T-helper 2 cell treated with Interferon-gamma antibody and Interleukin-4, amounts not matched to agents 5 μg/mL and 100 μg/mL, for 36 hours (primary cell): Measurements from ENCODE around the gene LRRN4.
A peak's percentile ranks its signal among the peaks of the same experiment; 100 is the strongest.

Experiments
- DNase-seq: peaks from one replicate; pipeline ENCODE4 v3.0.0; 2021; ENCODE audit warnings: low spot score
- H3K27ac Mint-ChIP-seq: one replicate; pipeline ENCODE4 v1.8.0; 2021; ENCODE audit warnings: mild to moderate bottlenecking, mixed read lengths
- H3K27me3 Mint-ChIP-seq: one replicate; pipeline ENCODE4 v1.8.0; 2021; ENCODE audit warnings: low read depth, mixed read lengths
- H3K36me3 Mint-ChIP-seq: one replicate; pipeline ENCODE4 v1.8.0; 2021; ENCODE audit warnings: low read depth, mixed read lengths
- H3K4me1 Mint-ChIP-seq: one replicate; pipeline ENCODE4 v1.8.0; 2021; ENCODE audit warnings: low read depth, mixed read lengths
- H3K4me3 Mint-ChIP-seq: one replicate; pipeline ENCODE4 v1.8.0; 2022; ENCODE audit warnings: mild to moderate bottlenecking, moderate library complexity, mixed read lengths
- H3K9me3 Mint-ChIP-seq: one replicate; pipeline ENCODE4 v1.8.0; 2021; ENCODE audit warnings: mixed read lengths

The LRRN4 gene

DNA sequence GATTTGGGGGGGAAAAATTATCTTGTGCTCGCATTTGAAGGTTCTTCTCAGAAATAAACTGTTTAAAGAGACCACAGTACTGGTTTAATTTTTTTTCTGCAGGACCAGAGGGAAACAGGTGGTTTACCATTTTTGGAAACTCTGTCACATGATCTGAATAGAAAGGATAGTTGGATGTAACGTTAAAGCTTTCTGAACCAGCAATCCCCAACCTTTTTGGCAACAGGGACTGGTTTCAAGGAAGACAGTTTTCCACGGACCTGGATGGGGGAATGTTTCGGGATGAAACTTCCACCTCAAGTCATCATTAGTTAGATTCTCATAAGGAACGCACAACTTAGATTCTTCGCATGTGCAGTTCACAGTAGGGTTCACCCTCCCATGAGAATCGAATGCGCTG, 53.0 kb downstream of the LRRN4 start:
- no peaks in the 10 kb centered on the region for H3K9me3 Mint-ChIP-seq
- no peak overlapping the region for H3K4me3 Mint-ChIP-seq
- H3K27ac Mint-ChIP-seq, result peak overlapping the region; percentile 57
- no peaks in the 10 kb centered on the region for H3K27me3 Mint-ChIP-seq
- no peak for DNase-seq
- peaks cover 20% of the 10 kb centered on the region for H3K36me3 Mint-ChIP-seq
- H3K4me1 Mint-ChIP-seq, result peaks cover 31% of the 10 kb centered on the region

DNA sequence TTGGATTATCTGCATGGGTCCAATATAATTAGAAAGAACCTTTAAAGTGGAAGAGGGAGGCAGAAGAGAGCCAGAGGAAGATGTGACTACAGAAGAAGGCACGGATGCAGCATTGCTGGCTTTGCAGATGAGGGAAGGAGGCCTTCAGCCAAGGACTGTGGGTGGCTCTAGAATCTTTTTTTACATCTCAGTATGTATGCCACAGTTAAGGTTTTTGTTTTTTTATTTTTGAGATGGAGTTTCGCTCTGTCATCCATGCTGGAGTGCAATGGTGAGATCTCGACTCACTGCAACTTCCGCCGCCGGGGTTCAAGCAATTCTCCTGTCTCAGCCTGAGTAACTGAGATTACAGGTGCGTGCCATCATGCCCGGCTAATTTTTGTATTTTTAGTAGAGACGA, 54.1 kb downstream of the LRRN4 start:
- H3K36me3 Mint-ChIP-seq, result peaks cover 28% of the 10 kb centered on the region
- H3K4me1 Mint-ChIP-seq, result peaks cover 32% of the 10 kb centered on the region
- no peaks in the 10 kb centered on the region for H3K27me3 Mint-ChIP-seq
- DNase-seq, result no peak
- no peaks in the 10 kb centered on the region for H3K9me3 Mint-ChIP-seq
- H3K4me3 Mint-ChIP-seq, result no peak overlapping the region
- H3K27ac Mint-ChIP-seq, result no peak overlapping the region

DNA sequence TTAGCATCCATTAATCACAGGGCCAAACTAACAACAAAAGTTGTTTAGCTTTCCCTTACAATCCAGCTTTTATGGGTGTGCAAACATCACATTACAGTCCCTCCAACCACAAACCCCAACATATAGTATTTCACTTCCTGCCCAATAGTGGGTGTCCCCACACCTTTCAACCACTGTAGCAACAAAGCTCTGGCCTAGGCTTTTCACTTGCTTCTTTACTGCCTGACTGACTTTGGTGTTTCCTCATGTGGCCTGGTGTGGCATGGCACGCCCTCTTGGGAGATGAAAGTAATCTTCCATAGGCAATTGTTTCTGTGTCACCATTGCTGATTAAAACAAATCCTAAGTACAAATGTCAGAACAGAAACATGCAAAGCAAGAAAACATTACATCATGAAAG, 57.1 kb downstream of the LRRN4 start:
- no peaks in the 10 kb centered on the region for H3K27me3 Mint-ChIP-seq
- H3K9me3 Mint-ChIP-seq, result no peaks in the 10 kb centered on the region
- peak overlapping the region; percentile 74 for H3K27ac Mint-ChIP-seq
- H3K4me3 Mint-ChIP-seq, result peak overlapping the region; percentile 58
- peaks cover 35% of the 10 kb centered on the region for H3K36me3 Mint-ChIP-seq
- peaks cover 26% of the 10 kb centered on the region for H3K4me1 Mint-ChIP-seq
- peak; percentile 63 for DNase-seq

DNA sequence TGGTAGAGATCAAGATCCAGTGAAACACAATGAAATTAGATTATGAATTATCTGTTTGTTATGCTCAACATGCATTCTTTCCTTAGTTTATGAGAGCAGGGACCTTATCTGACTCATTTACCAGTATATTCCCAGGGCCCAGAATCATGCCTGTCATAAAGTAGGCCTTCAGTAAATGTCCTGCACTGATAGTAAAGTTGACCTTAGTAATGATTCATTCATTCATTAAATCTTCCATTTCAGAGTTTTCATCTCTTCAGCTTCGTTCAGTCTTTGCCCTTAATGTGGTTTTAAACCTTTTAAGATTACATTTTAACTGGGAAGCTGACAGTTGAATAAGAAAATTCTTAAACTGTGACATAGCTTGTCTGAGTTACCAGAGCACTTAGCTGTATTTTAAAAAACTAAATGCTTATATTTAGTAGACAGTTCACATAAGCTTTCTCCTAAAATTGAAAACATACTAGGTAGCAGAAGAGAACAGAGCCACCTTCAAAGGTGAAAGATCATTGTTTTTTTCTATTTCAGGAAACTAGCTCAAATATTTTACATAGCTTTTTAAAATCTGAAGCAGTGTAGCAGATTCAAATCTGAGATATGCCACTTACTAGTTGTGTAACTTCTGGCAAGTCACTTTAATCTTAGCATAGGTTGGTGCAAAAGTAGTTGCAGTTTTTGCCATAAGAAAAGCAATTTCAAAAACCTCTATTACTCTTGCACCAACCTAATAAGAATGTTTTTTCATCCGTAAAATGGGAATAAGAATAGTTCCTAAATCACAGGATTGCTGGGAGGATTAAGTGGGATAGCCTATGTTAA, 62.0 kb downstream of the LRRN4 start:
- Mint-ChIP-seq H3K27me3 (no peaks in the 10 kb centered on the region), H3K9me3 (no peaks in the 10 kb centered on the region), H3K4me1 (peaks cover 24% of the 10 kb centered on the region), H3K27ac (no peak overlapping the region), H3K4me3 (no peak overlapping the region), H3K36me3 (peaks cover 49% of the 10 kb centered on the region)
- no peak for DNase-seq

DNA sequence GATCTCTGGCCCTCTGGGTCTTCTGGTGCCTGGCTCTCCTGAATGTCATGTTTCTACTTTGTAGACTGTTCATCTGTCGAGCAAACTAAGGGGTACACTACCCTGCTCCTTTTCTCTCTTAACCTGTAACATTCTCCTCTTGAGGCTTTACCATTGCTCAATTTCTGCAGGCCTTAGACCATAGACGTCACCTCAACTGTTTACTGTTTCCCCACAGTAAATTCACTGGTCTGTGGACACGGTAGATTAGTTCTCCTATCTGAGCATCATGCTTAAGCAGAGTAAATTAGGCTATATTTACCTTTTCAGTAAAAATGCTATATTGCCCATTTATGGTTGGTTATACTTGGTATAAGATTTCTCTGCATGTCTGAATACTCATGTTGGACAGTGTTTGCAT, 62.9 kb downstream of the LRRN4 start:
- Mint-ChIP-seq H3K4me1 (peaks cover 17% of the 10 kb centered on the region), H3K9me3 (no peaks in the 10 kb centered on the region), H3K27me3 (no peaks in the 10 kb centered on the region), H3K36me3 (peaks cover 52% of the 10 kb centered on the region), H3K27ac (no peak overlapping the region), H3K4me3 (no peak overlapping the region)
- no peak for DNase-seq
